Stomach smooth muscle (tissue), 2 donors: ENCODE measurements around the gene FXYD7.

Experiments used
- H3K27ac ChIP-seq: one replicate; pipeline ENCODE4 v1.7.0; 2013; ENCODE audit warnings: mild to moderate bottlenecking, low read length, inconsistent platforms
- H3K27me3 ChIP-seq, 2 donors: one replicate each; pipeline ENCODE4 v1.7.0; 2013; ENCODE audit warnings: low read length in 2 of 2; ENCODE audit not compliant: insufficient read depth in 2 of 2, control insufficient read depth in 1 of 2
- H3K36me3 ChIP-seq, 2 donors: one replicate each; pipeline ENCODE4 v1.7.0; 2013; ENCODE audit warnings: low read length in 2 of 2; ENCODE audit not compliant: control insufficient read depth in 2 of 2, insufficient read depth in 2 of 2
- H3K4me1 ChIP-seq: one replicate; pipeline ENCODE4 v1.7.0; 2013; ENCODE audit warnings: low read length; ENCODE audit not compliant: control insufficient read depth, insufficient read depth
- H3K4me3 ChIP-seq, 2 donors: one replicate each; pipeline ENCODE4 v1.7.0; 2013; ENCODE audit warnings: low read length in 2 of 2
- H3K9ac ChIP-seq, 2 donors: one replicate each; pipeline ENCODE4 v1.7.0; 2013; ENCODE audit warnings: low read length in 2 of 2, mild to moderate bottlenecking in 1 of 2
- H3K9me3 ChIP-seq, 2 donors: one replicate each; pipeline ENCODE4 v1.7.0; 2013; ENCODE audit warnings: low read length in 2 of 2; ENCODE audit not compliant: control insufficient read depth in 2 of 2
- donor health status: healthy.
- donor health status: Pancreatic carcinoma.

Gene FXYD7

DNA sequence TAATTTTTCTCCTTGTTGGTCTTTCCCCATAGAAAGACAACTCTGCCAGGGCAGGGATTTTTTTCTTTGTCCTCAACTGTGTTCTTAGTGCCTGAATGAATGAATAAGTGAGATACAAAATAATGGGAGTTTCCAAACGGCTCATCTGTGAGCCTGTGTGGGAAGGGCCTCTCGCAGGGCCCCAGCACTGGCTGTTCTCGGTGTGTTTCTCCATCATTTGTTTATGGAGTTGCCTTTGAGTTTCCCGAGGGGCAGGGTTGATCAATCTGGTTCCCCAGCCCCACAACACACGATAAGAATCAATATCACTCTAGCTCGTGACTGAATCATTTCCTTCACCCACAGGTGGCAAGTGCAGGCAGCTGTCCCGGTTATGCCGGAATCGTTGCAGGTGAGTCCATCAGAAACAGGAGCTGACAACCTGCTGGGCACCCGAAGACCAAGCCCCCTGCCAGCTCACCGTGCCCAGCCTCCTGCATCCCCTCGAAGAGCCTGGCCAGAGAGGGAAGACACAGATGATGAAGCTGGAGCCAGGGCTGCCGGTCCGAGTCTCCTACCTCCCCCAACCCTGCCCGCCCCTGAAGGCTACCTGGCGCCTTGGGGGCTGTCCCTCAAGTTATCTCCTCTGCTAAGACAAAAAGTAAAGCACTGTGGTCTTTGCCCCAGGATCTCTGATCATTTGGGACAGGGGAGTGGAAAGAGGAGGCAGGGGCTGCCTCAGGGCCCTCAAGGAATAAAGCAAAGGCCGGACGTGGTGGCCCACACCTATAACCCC is 26.4 kb downstream of the FXYD7 start:
- H3K9me3 ChIP-seq: peaks cover 13% of the 10 kb centered on the region in 2 donors
- H3K9ac ChIP-seq: no peak overlapping the region
- no peak overlapping the region for H3K4me3 ChIP-seq
- no peak overlapping the region for H3K27ac ChIP-seq
- peaks cover 0 to 2% of the 10 kb centered on the region in 2 donors for H3K27me3 ChIP-seq
- no peaks in the 10 kb centered on the region for H3K4me1 ChIP-seq
- H3K36me3 ChIP-seq: peaks cover 4 to 7% of the 10 kb centered on the region in 2 donors

DNA sequence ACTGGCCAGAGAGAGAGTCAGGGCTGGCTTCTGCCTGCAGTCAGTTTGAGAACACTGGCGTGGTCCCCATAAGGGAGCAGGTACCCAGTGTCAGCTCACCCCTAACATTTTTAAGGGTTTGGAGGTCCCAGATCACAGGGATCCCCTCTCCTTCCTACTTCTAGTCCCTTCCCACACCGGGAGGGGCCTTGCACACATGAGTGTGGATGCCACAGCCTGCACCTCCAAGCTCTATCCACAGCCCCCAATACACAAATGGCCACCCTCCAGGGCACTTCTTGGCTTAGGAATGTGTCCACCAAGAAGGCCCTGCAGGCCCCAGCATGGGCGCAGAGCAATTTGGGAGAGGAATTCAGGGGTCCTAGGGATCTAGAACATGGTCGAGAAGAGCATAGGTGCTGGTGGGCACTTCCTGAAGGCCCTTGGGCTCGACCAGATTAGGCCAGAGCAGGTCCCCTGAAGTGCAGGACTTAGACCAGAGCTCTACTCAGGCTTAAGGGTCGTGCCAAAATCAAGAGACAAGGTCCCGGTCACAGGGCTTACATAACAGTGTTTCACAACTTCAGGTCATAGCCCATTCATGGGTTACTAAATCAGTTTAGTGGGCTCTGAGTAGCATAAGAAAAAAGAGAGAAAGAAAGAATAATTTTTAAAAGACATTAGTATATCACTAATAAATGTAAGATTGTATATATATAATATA is 27.5 kb downstream of the FXYD7 start:
- H3K9me3 ChIP-seq: peaks cover 9 to 11% of the 10 kb centered on the region in 2 donors
- no peaks in the 10 kb centered on the region for H3K4me1 ChIP-seq
- H3K27me3 ChIP-seq: peaks cover 0 to 2% of the 10 kb centered on the region in 2 donors
- peaks cover 4 to 6% of the 10 kb centered on the region in 2 donors for H3K36me3 ChIP-seq
- no peak overlapping the region for H3K4me3 ChIP-seq
- no peak overlapping the region for H3K27ac ChIP-seq
- no peak overlapping the region for H3K9ac ChIP-seq

- Histone ChIP-seq H3K27ac (no peak overlapping the region), H3K27me3 (peaks cover 2% of the 10 kb centered on the region in 2 donors)
Observed at GRCh38 chr19:35171730-35172129, 28.7 kb downstream of the FXYD7 start.

GRCh38 chr19:35174226-35174625 is 31.2 kb downstream of the FXYD7 start:
- no peaks in the 10 kb centered on the region for H3K4me1 ChIP-seq
- H3K36me3 ChIP-seq: no peaks in the 10 kb centered on the region
- H3K4me3 ChIP-seq: no peak overlapping the region
- peaks cover 0 to 2% of the 10 kb centered on the region in 2 donors for H3K27me3 ChIP-seq
- no peak overlapping the region for H3K9ac ChIP-seq
- H3K9me3 ChIP-seq: no peaks in the 10 kb centered on the region
- H3K27ac ChIP-seq: no peak overlapping the region

More at GRCh38 chr19:35171730-35172129, 28.7 kb downstream of the FXYD7 start:
- H3K4me1 ChIP-seq: no peaks in the 10 kb centered on the region
- no peaks in the 10 kb centered on the region for H3K36me3 ChIP-seq
- H3K9ac ChIP-seq: no peak overlapping the region
- H3K4me3 ChIP-seq: no peak overlapping the region
- H3K9me3 ChIP-seq: peaks cover 0 to 3% of the 10 kb centered on the region in 2 donors

DNA sequence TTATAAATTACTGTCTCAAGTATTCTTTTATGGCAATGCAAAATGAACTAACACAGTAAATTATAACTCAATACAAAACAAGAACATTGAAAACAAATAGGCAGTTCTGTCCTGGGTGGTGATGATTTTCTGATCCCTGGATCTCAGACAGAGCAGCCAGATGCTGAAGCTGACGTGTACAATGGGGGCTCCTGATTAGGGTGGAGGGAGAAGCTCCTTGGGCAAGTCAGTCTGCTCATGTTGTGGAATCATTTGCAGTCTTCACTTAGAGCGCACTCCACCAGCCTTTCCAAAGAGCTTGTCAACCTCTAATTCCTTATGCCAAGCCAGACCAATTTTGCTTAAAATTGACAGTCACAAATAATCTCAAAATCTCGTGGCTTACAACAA is 33.1 kb downstream of the FXYD7 start:
- H3K4me3 ChIP-seq: no peak overlapping the region
- H3K36me3 ChIP-seq: no peaks in the 10 kb centered on the region
- peaks cover 0 to 2% of the 10 kb centered on the region in 2 donors for H3K27me3 ChIP-seq
- H3K9ac ChIP-seq: no peak overlapping the region
- no peak overlapping the region for H3K27ac ChIP-seq
- no peaks in the 10 kb centered on the region for H3K4me1 ChIP-seq
- no peaks in the 10 kb centered on the region for H3K9me3 ChIP-seq

DNA sequence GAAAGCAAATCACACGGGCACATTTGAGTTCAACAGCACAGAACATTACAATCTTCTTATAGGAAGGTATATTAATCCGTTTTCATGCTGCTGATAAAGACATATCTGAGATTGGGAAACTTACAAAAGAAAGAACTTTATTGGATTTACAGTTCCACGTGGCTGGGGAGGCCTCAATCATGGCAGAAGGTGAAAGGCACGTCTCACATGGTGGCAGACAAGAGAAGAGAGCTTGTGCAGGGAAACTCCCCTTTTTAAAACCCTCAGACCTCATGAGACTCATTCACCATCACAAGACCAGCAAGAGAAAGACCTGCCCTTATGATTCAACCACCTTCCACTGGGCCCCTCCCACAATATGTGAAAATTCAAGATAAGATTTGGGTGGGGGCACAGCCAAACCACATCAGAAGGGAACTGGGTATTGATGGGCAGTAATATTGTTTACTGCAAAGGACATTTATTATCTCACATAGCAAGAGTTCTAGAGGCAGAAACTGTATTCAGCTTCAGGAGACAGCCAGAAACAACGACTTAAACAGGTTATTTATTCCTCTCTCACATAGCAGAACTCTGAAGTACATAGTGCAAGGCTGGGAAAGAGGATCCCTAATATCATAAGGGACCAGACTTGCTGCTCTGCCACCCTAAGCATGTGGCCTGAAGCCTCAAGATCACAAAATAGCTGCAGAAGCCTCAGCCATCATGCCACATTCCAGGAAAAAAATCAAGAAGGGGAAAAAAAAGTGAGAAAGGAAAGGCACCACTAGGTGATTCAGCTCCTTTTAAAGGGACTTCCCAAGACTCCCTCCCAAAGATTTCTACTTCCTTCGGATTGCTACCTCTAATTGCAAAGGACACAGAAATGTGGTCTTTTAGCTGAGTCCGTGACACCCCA is 34.6 kb downstream of the FXYD7 start:
- Histone ChIP-seq H3K9ac (no peak overlapping the region), H3K36me3 (no peaks in the 10 kb centered on the region), H3K4me1 (no peaks in the 10 kb centered on the region), H3K27ac (no peak overlapping the region), H3K9me3 (peaks cover 0 to under 1% of the 10 kb centered on the region in 2 donors), H3K4me3 (no peak overlapping the region), H3K27me3 (peaks cover 0 to 2% of the 10 kb centered on the region in 2 donors)

- Histone ChIP-seq H3K36me3 (no peaks in the 10 kb centered on the region), H3K9me3 (peaks cover 0 to 3% of the 10 kb centered on the region in 2 donors), H3K9ac (no peak overlapping the region), H3K4me1 (no peaks in the 10 kb centered on the region), H3K4me3 (no peak overlapping the region), H3K27me3 (peaks cover 0 to 2% of the 10 kb centered on the region in 2 donors), H3K27ac (no peak overlapping the region)
Observed at GRCh38 chr19:35178701-35179100, 35.6 kb downstream of the FXYD7 start.

GRCh38 chr19:35179830-35180229 is 36.8 kb downstream of the FXYD7 start:
- Histone ChIP-seq H3K27me3 (peaks cover 0 to 2% of the 10 kb centered on the region in 2 donors), H3K4me1 (no peaks in the 10 kb centered on the region), H3K4me3 (no peak overlapping the region), H3K9me3 (peaks cover 0 to 3% of the 10 kb centered on the region in 2 donors), H3K36me3 (no peaks in the 10 kb centered on the region), H3K9ac (no peak overlapping the region), H3K27ac (no peak overlapping the region)

DNA sequence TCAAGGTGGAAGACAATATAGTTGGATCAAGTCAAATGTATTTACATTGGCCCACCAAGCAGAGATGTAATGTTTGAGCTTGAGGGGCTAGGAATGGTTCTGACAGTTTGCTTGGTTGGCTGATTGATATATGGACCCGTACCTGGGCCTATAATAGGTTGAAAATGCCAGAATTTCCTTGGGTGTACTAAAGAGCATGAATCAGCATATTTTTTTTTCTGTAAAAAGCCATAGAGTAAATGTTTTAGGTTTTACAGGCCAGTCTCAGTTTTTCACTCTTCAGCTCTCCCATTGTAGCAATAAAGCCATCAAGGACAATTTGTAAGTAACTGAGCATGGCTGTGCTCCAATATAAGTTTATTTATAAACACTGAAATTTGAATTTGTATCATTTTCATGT is 38.3 kb downstream of the FXYD7 start:
- Histone ChIP-seq H3K9me3 (peaks cover 0 to 3% of the 10 kb centered on the region in 2 donors), H3K4me3 (no peak overlapping the region), H3K36me3 (no peaks in the 10 kb centered on the region)

GRCh38 chr19:35184267-35184666 is 41.2 kb downstream of the FXYD7 start:
- Histone ChIP-seq H3K27ac (no peak overlapping the region), H3K4me1 (no peaks in the 10 kb centered on the region), H3K27me3 (no peaks in the 10 kb centered on the region), H3K9ac (no peak overlapping the region), H3K9me3 (peaks cover 0 to 3% of the 10 kb centered on the region in 2 donors), H3K36me3 (no peaks in the 10 kb centered on the region), H3K4me3 (no peak overlapping the region)

More for the DNA sequence above, 38.3 kb downstream of the FXYD7 start:
- no peak overlapping the region for H3K9ac ChIP-seq
- H3K4me1 ChIP-seq: no peaks in the 10 kb centered on the region
- no peaks in the 10 kb centered on the region for H3K27me3 ChIP-seq
- no peak overlapping the region for H3K27ac ChIP-seq
